HAP-1 (cell line): ENCODE measurements around the gene PBX1.

Experiments
- DNase-seq, 2 experiments: peaks; one replicate each; pipeline ENCODE4 v3.0.0-alpha.2; 2016 to 2020; ENCODE audit warnings: low spot score in 2 of 2
- H3K27me3 ChIP-seq: fragments of 250-450 bp; sonication (Bioruptor Pico); 2 replicates; pipeline ENCODE4 v1.5.1; 2020; ENCODE audit warnings: low read depth, mild to moderate bottlenecking, moderate library complexity
- H3K36me3 ChIP-seq: fragments of 250-450 bp; sonication (Bioruptor Pico); replicated peaks from 2 replicates; pipeline ENCODE4 v1.5.1; 2020; ENCODE audit warnings: mild to moderate bottlenecking
- H3K4me1 ChIP-seq: fragments of 250-450 bp; sonication (Bioruptor Pico); 2 replicates; pipeline ENCODE4 v1.5.1; 2020; ENCODE audit warnings: mild to moderate bottlenecking
- H3K4me3 ChIP-seq: fragments of 250-450 bp; sonication (Bioruptor Pico); 2 replicates; pipeline ENCODE4 v1.5.1; 2020; ENCODE audit warnings: mild to moderate bottlenecking, moderate library complexity
- H3K9me3 ChIP-seq: fragments of 250-450 bp; sonication (Bioruptor Pico); 2 replicates; pipeline ENCODE4 v1.5.1; 2020; ENCODE audit warnings: mild to moderate bottlenecking, moderate library complexity
- in situ Hi-C: fragments of 300-500 bp; cut with MboI; formaldehyde crosslinking; loops from 3 replicates; pipeline ENCODE4 v1.14.3; 2020; ENCODE audit warnings: low sequenced_read_pairs, inconsistent platforms, mixed read lengths

The PBX1 gene

DNA sequence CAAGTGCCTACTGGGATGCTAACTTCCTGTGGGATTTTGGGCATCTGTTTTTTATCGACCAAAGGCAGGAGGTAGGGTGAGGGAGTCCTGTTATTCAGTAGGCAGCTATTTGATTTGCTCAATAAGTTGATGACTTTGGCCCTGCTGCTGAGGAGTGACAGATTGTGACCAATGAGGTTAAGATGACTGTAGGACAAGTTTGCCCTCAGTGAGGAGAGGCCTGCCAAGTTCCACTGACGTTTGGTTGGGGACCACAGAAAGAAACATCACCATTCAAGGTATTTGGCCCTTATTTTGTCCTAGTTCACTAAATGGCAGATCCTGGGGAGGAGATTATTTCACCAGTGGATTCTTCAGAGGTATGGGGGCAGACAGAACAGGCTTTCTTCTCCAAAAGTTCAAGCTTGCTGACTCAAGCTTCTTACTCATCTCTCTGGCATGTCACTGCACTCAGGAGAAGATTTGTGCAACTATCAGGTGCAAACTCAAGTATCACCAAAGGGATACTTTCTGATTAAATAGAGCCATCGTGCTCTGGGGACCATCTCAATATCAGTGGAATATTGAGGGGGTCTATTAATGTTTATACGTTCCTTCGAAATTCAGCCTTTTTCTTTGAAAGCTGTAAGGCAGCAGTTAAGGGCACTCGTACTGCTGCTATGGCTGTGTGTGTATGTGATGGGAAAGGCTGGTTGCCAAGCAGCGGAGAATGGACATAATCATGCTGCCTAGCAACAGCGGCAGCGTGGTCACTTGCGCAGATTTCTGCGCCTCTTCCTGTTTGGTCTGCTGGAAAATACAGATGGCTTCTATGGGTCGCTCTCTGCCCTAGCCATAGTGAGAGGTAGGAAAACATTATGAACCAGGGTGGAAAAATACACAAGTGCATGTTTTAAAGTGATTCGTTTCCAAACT lies 78.7 kb downstream of the PBX1 start:
- no peaks in the 10 kb centered on the region for H3K4me1 ChIP-seq
- H3K9me3 ChIP-seq, result no peaks in the 10 kb centered on the region
- in situ Hi-C loops, result no loop called here
- H3K36me3 ChIP-seq, result no peaks in the 10 kb centered on the region
- no peak overlapping the region for H3K4me3 ChIP-seq
- DNase-seq, result no peak
- no peaks in the 10 kb centered on the region for H3K27me3 ChIP-seq

DNA sequence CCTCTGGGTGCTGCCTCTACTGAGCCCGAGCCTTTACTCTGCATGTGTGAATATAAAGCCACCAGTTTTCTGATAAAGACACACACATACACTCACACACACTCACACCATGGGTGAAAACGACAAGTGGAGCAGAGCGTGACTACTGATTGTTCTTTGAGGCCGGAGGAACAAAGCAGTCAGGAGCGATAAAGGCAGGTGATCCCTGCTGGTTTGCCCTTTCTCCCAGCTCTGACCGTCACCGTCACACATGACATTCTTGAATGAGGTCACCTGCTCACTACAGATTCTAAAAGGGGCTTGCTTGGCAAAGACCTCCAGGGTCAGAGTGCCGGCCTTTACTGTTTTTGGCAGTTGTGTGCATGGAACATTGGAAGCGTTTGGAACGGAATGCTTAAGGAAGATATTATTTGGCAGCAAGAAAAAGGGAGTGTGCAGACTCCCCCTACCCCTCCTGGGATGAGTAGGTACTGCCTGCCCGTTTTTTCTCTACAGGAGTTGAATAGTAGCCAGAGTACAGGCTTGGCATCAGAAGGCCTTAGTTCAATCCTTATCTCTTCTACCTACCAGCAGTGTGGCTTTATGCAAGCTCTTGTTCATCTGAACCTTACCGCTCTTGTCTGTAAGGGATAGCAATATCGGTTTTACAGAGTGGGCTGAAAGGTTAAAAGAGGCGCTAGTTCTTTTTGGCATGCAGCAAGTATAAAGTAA lies 79.7 kb downstream of the PBX1 start:
- no peaks in the 10 kb centered on the region for H3K9me3 ChIP-seq
- no peak for DNase-seq
- no peaks in the 10 kb centered on the region for H3K27me3 ChIP-seq
- H3K4me3 ChIP-seq, result no peak overlapping the region
- H3K36me3 ChIP-seq, result no peaks in the 10 kb centered on the region
- in situ Hi-C loops, result no loop called here
- H3K4me1 ChIP-seq, result no peaks in the 10 kb centered on the region; the same call in 1 of the 2 replicates

DNA sequence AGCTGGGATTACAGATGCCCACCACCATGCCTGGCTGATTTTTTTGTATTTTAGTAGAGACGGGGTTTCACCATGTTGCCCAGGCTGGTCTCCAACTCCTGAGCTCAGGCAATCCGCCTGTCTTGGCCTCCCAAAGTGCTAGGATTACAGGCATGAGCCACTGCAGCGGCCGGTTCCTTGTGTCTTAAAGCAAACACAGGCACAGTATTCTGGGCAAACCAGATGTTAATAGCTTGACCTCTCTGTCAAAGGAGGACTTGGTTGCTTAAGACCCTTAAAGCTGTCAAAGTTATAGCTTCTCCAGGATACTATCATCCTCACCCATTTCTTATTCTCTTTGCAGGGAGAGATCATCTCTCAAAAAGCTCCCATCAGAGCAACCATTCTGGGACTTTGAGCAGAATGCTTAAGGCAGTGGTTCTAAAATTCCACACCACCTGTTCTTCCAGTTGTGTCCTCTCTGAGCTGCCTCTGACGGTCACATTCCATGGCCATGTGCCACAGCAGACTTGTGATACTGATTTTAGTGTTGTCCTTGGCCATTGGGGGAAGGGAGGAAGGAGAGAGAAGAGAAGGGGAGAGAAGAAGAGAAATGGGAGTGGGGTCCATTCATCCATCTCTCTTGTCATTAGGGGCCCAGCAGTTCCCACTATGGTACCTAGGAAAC lies 81.8 kb downstream of the PBX1 start:
- H3K4me1 ChIP-seq, result peaks cover 13% of the 10 kb centered on the region
- no peaks in the 10 kb centered on the region for H3K9me3 ChIP-seq
- in situ Hi-C loops, result no loop called here

DNA sequence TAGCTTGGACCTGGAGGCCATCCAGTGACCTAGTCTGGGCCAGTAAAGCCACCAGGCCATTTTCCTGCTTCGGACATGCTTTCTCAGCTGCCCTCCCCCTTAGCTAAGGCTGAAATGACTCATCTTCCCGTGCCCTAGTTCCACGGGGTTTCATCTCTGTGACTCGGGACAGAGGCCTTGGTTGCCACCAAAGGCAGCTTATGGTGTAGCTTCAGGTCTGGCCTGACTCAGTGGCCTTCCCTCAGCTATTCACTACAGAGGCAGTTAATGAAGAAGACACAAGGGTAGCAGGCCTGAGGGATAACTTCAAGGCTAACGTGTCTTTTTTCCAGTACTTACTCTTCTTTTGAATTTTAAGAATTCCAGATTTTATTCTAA lies 82.4 kb downstream of the PBX1 start:
- in situ Hi-C loops, result no loop called here
- H3K9me3 ChIP-seq, result no peaks in the 10 kb centered on the region

More for the DNA sequence above, 81.8 kb downstream of the PBX1 start:
- no peaks in the 10 kb centered on the region for H3K36me3 ChIP-seq
- H3K4me3 ChIP-seq, result no peak overlapping the region
- H3K27me3 ChIP-seq, result no peaks in the 10 kb centered on the region
- DNase-seq, result no peak

DNA sequence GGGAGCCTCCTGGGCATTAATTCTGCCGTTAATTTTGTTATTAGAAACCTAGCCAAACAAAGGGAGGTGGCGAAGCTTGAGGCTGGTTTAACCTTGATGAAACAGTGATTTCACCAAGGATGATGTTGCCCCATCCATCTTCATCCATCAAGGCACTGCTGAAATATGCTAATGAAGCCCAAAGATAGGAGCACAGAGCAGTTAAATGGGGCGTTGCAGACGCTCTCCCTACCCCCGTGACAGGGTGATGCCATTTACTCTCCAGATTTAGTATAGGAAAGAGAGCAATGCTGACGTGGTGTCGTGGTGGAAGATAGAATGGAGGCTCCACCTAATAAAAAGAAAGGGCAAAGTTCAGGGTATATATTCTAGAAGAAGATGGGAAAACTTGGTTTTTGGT lies 84.0 kb downstream of the PBX1 start:
- H3K27me3 ChIP-seq, result no peaks in the 10 kb centered on the region
- peaks cover 30% of the 10 kb centered on the region for H3K4me1 ChIP-seq
- H3K36me3 ChIP-seq, result no peaks in the 10 kb centered on the region
- in situ Hi-C loops, result no loop called here
- H3K9me3 ChIP-seq, result no peaks in the 10 kb centered on the region
- DNase-seq, result no peak
- no peak overlapping the region for H3K4me3 ChIP-seq

More for the DNA sequence above, 82.4 kb downstream of the PBX1 start:
- Histone ChIP-seq H3K4me1 (peaks cover 17% of the 10 kb centered on the region), H3K27me3 (no peaks in the 10 kb centered on the region), H3K36me3 (no peaks in the 10 kb centered on the region), H3K4me3 (no peak overlapping the region)
- DNase-seq, result no peak

DNA sequence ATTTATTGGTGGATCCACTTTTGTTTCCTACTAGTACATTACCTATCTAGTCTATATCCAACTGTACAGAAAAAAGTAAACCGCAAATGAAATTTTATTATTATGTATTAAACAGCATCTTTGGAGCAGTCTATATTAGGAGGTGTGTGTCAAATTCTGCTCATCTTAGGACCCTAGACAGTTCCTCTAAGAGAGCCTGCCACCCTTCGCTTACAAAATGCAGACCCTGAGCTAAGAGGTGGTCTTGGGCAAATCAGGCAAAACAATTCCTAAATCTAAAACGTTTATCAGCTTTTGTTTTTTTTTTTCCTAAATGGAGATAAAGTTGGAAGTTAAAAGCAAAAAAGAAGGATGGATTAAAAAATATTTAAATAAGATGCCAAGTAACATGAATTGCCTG lies 85.3 kb downstream of the PBX1 start:
- Histone ChIP-seq H3K27me3 (no peaks in the 10 kb centered on the region), H3K36me3 (no peaks in the 10 kb centered on the region), H3K9me3 (no peaks in the 10 kb centered on the region), H3K4me1 (peaks cover 39% of the 10 kb centered on the region), H3K4me3 (no peak overlapping the region)
- in situ Hi-C loops, result no loop called here
- no peak for DNase-seq

DNA sequence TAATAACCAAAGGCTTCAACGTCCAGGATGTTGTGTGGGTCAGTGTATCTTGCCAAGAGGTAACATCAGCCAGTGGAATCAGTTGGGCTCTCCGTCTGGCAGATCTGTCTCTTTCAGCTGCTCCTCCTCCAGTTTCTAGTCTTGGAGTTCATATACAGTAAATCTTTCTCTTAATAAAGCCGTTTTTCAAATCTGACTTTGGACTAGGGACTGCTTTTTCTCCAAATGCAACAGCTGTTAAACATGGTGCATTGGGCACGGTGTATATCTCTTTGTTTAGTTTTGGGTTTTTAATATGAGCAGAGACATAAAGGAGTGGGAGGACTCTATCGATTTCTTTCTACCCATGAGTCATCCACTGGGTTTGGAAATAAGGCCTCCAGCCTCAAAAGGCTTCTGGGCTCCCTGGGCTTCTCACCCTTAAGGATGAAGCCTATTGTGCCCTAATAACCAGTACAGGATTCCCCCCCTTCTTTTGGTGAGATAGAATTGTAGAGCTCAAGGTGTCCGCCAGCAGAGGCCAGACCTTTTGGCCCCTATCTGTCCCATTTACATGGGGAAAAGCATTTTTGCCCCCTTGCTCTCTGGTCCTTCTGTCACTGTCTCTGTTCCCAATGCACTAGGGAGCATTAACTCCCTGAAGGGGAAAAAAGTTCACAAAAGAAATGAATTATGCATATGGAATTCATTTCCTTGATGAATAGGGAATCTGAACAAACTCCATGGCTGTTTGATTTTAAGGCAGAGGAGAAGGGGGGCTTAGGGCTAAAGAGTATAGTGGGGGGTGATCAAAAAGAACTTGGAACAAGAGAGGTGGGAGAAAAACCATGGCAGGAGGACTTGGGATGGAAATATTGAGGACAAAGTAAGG lies 86.0 kb downstream of the PBX1 start:
- DNase-seq, result peak; percentile 37 to 70
- Histone ChIP-seq H3K9me3 (no peaks in the 10 kb centered on the region), H3K36me3 (no peaks in the 10 kb centered on the region), H3K4me3 (no peak overlapping the region), H3K4me1 (peaks cover 40% of the 10 kb centered on the region), H3K27me3 (no peaks in the 10 kb centered on the region)
- in situ Hi-C loops, result no loop called here

DNA sequence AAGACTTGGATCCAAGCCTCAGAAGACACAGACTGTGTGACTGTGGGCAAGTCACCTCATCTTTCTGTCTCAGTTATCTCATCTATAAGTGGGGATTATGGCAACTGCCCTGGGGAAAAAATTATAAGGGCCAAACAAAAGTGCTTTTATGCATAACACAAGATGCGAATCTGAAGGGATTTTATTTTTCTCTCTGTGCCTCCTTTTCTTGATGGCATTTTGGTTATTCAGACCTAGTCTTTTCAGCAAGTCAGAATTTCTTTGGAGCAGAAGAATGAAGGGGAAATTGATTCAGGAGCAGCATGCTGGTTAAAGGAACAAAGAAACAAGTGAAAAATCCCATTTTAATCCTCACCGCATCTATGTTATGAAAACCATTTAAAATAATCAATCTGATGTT lies 86.9 kb downstream of the PBX1 start:
- Histone ChIP-seq H3K27me3 (no peaks in the 10 kb centered on the region), H3K4me1 (peaks cover 40% of the 10 kb centered on the region), H3K4me3 (no peak overlapping the region), H3K9me3 (no peaks in the 10 kb centered on the region), H3K36me3 (no peaks in the 10 kb centered on the region)
- peak; percentile 43 to 91 for DNase-seq
- in situ Hi-C loops, result no loop called here

DNA sequence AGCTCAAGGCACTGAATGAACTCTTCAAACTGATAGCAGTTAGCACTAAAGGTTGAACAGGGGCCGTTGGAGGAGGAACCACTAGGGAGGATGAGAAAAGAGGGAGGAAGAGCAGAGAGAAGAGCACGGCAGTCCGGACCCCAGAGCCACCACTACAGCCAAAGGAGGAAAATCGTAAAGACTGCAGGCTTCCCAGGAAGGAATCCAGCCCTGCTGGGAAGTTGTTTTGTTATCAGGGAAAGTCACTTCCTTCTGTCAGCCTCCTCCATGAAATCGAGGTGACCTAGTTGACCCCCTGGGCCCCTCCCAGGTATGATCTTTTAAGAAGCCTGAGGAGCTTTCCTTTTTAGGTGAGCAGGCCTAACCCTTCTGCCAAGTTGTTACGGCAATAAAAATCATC lies 88.2 kb downstream of the PBX1 start:
- Histone ChIP-seq H3K4me1 (peaks cover 46% of the 10 kb centered on the region), H3K4me3 (no peak overlapping the region), H3K27me3 (no peaks in the 10 kb centered on the region), H3K36me3 (no peaks in the 10 kb centered on the region), H3K9me3 (no peaks in the 10 kb centered on the region)
- in situ Hi-C loops, result no loop called here
- DNase-seq, result no peak

DNA sequence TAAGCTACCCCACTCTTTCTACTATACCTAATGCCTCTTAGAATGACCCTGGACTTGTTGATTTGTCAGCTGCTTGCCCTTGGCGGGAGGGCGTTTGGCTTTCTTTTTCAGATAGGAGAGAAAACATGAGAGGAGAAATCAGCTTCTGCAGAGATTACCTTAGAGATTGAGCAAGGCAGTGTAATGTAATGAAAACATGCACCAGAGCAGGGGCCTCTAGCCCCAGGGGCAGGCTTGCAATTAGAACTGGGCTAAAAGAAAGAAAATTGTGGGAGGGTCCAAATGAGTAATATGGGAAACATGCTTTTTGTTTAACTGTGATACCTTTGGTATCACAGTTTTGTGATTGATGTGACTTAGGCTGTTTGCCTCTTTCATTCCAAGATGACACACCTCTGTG lies 89.7 kb downstream of the PBX1 start:
- in situ Hi-C loops, result no loop called here
- Histone ChIP-seq H3K36me3 (no peaks in the 10 kb centered on the region), H3K27me3 (no peaks in the 10 kb centered on the region), H3K4me1 (peaks cover 46% of the 10 kb centered on the region), H3K4me3 (no peak overlapping the region), H3K9me3 (no peaks in the 10 kb centered on the region)
- peak in 1 of 2 experiments; percentile 21 for DNase-seq

DNA sequence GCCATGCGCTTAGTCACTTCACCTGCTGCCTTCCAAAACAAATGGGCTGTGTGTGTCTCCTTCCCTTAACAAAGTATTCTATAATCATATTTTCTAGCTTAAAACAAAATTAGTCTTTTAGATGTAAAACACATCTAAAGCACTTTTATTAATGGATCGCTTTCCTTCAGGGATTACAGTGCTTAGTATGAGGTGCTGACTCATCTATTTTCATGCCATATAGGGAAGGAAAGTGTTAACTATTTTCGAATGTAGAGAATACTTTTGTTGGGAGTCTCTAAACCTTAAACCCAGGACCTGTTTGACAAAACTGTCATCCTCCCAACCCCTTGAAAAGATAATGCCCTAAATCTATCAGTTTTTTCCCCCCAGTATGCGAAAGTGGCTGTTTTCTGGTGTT lies 90.2 kb downstream of the PBX1 start:
- H3K4me1 ChIP-seq, result peaks cover 46% of the 10 kb centered on the region
- no peaks in the 10 kb centered on the region for H3K9me3 ChIP-seq
- DNase-seq, result no peak
- H3K27me3 ChIP-seq, result no peaks in the 10 kb centered on the region
- H3K4me3 ChIP-seq, result no peak overlapping the region
- no peaks in the 10 kb centered on the region for H3K36me3 ChIP-seq
- in situ Hi-C loops, result no loop called here

DNA sequence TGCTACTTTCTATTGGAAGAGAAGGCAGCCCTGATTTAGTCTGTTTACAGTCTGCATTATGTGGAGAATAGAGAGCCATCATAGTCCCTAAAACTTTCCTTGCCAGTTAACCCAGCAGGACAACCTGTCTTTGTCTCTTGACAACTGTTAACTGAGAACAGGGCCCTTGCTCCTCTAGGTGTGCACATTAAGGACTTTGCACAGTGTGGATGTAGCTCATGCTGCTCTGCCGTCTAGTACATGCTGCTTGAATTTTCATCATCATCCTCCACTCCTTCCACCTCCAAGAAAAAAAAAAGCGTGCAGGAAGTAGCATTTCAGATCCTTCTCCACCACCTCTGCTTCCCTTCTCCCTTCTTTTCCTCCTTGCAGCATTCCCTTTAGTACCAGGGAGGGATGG lies 91.5 kb downstream of the PBX1 start:
- Histone ChIP-seq H3K4me3 (no peak overlapping the region), H3K36me3 (no peaks in the 10 kb centered on the region), H3K4me1 (peaks cover 35% of the 10 kb centered on the region), H3K27me3 (no peaks in the 10 kb centered on the region), H3K9me3 (no peaks in the 10 kb centered on the region)
- in situ Hi-C loops, result loop anchor here (5.0 kb wide), 1 partner anchor 33 kb away; no protein-coding TSS in a partner anchor
- no peak for DNase-seq

DNA sequence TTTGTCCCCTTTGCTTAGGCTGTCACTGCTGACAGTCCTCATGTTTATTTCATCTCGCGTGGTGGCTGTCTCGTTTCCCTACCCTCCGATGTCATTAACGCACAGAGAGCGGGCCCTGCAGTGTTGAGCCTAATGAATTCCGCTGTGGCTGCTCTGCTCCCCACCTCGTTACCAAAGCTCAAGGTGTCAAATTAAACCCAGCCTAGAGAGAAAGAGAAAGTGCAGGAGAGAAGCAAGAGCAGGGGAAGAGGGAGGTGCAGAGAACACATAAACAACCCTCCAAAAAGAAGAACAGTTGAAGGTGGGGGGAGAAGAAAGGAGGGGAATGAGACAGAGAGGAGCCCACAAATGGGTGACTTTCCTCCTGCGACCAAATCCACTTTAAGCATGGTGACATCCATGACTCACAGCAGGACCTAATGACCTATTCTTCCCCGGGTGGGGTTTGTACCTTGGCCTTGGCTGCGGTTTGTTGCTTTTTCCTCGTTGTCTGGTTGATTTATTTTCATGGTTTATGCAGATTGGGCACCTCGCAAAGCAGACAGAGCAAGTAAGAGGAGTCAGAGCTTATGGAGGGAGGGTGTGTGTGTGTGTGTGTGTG lies 92.5 kb downstream of the PBX1 start:
- in situ Hi-C loops, result loop anchor here (5.0 kb wide), 1 partner anchor 34 kb away; no protein-coding TSS in a partner anchor
- DNase-seq, result peak in 1 of 2 experiments; percentile 40
- Histone ChIP-seq H3K4me1 (peaks cover 28% of the 10 kb centered on the region), H3K9me3 (no peaks in the 10 kb centered on the region), H3K36me3 (no peaks in the 10 kb centered on the region), H3K4me3 (no peak overlapping the region), H3K27me3 (no peaks in the 10 kb centered on the region)
